PC-9 (cell line): ENCODE results near the gene PAPOLG.
"Not testable (repeated sequence)": the region's sequence is repeated elsewhere in the genome, so short reads cannot be mapped to it uniquely, and the experiment has no call there.

Experiments used
- CTCF ChIP-seq: fragments of 200-600 bp; sonication (generic); conservative IDR thresholded peaks from 2 replicates; pipeline ENCODE4 v1.6.1; 2017; ENCODE audit warnings: mixed run types, antibody characterized with exemption, mild to moderate bottlenecking, moderate library complexity
- EZH2 ChIP-seq: fragments of 200-600 bp; sonication (generic); IDR thresholded peaks from 2 replicates; pipeline ENCODE4 v1.8.0; 2017; ENCODE audit warnings: antibody characterized with exemption, low read depth

GRCh38 chr2:60817191-60817590, 61.1 kb downstream of the PAPOLG start:
- not testable (repeated sequence) for TF ChIP-seq CTCF, EZH2
